Measurements from ENCODE around the gene ITGAD.
"Not testable (repeated sequence)": the region's sequence is repeated elsewhere in the genome, so short reads cannot be mapped to it uniquely, and the experiment has no call there.

ITGAD gene

DNA sequence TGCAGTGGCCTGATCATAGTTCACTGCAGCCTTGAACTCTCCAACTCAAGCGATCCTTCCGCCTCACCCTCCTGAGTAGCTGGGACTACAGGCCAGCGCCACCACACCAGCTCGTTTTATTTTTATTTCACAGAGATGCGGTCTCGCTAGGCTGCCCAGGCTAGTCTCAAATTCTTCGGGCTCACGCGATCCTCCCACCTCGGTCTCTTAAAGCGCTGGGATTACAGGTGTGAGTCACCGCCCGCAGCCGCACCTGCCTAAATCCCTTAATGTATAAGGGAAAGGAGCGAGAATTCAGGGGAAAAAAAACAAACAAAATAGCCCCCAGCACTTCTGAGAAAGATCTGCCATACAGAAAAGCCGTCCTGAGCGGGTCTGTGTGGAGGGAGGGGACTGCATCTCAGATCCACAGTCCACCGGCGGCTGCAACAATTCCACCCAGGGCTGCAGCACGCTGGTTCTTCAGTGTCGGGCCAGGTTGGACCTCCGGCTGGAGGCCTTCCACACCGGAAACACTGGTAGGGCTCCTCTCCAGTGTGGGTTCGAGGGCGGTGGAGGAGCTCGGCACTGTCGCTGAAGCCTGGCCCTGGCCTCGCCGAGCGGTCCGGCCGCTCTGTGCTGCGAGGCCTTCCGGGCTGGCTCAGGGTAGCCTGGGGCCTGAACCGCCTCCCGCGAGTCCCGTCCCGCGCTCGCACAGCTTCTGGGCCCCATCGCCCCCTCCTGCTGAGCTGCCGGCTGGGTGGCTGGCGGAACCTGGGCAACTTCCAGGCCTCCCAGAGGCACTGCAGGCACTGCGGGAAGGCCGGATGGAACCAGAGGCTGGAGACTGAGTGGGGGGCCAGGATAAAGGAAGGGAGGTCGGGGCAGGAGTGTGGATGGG lies 42.4 kb downstream of the ITGAD start:
- no peak for DNase-seq

DNA sequence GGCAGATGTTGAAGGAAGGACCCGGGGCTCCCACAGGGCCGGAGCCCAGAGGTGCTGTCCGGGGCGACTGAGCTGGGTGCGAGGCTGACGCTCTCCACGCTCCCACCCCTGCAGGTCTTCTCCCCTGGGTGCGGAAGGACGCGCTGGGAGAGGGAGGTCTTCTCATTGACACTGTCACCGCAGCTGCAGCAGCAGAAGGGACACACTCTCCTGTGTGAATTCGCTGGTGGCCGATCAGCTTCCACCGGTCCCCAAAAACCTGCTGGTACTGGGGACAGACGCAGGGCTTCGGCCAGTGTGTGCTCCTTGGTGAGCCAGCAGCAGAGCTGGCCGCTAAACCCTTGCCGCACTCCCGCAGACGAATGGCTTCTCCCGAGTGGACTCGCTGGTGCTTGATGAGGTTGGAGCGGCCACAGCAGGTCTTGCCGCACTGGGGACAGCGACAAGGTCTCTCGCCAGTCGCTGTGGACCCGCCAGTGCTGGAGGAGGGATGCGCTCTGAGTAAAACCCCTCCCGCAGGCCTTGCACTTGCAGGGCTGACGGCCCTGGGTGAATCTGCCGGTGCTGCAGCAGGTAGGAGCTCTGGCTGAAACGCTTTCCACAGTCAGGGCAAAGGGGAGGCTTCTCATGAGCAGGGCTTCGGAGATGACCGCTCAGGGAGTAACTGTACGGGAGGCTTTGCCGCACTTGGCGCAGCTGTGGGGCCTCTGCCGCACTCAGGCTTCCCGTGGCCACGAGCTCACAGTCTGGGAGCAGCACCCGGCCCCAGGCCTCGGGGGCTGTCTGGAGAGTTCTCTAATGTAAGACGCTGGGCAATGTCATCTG lies 43.3 kb downstream of the ITGAD start:
- DNase-seq, result no peak

DNA sequence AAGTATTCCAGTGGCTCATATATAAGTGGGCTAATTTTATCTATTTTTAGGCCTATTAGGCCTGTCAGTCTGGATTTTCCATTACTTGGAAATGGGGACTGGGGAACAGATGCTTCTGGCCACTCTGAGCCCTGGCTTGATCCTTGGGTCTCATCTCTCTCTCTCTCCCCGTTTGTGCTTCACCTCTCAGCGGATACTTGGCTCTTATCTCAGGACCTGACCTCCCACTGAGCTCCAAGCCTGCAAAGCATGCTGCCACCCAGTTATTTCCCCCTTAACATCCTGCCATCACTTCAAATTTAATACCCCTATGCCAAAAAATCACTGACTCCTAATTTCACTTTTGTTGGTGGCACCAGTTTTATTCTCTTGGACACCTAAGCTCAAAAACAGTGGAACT lies 45.3 kb downstream of the ITGAD start:
- DNase-seq, result no peak

DNA sequence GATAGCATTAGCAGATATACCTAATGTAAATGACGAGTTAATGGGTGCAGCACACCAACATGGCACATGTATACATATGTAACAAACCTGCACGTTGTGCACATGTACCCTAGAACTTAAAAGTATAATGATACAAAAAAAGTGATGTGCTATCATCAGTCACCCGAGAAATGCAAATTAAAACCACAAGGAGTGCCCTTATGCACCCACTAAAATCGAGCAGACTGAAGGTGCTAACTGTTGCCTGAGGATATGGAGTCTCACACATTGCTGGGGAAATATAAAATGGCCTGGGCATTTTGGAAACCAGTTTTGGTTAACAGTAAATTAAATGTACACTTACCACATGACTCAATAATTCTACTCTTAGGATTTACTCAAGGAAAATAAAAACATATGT lies 45.9 kb downstream of the ITGAD start:
- not testable (repeated sequence) for DNase-seq

DNA sequence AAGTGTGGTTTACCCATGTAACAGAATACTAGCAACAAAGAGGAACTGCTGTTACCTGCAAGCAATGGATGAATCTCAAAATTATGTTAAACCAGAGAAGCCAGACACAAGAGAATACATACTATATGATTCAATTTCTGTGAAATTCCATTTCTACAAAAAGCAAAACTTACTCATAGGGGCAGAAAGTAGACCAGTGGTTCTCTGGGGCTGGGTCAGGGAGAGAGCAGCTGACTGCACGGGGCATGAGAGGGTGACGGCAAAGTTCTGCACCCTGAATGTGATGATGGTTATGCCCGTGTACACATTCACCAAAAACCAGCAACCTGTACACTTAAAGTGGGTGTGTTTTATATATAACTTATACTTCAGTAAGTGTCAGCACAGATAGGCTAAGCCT lies 46.4 kb downstream of the ITGAD start:
- DNase-seq, result no peak

DNA sequence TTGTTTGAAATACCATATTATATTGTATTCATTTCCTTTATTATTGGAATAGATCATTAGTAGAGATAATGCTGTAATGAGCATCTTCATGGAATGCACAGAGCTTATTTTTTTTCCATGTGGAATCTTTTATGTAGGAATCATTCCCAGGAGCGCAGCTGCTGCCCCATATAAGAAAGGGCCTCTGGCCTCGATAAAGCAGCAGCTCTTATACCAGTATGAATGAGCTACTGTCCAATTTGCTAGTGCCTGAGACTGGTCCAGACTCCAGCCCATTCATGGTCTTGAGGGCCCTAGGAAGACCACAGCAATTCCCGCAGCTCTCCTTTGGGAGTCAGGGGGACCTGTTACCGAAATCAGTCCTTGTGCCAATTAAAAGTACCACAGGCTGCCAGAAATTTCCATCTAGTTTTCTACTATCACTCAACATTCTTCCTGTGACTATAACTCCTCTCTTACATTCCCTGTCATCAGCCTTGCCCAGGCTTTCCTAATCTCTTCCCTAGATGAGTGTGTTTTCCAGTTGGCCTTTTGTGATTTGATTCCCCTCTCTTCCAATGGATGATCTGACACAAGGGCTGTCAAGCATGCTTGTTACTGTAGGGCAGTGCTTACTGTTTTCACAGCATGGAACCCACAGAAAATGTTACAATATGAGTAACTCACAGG lies 47.5 kb downstream of the ITGAD start:
- DNase-seq, result no peak

DNA sequence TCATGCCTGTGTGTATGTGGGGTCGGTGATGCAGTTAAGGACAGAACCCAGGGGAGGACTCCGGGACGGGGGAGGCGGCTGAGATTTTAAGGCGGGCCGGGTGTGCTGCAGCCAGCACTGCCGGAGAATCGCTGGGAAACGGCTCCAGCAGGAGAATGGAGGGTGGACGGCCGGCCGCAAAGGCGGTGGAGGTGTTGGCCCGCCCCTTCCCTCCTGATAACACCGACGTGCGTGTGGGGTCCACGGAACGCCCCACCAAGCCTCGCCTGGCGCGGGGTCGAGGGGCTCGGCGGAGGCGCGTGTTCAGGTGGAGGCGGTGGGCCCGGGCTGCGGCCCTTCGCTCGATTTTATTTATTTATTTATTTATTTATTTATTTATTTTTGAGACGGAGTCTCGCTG lies 48.8 kb downstream of the ITGAD start:
- DNase-seq, result no peak

DNA sequence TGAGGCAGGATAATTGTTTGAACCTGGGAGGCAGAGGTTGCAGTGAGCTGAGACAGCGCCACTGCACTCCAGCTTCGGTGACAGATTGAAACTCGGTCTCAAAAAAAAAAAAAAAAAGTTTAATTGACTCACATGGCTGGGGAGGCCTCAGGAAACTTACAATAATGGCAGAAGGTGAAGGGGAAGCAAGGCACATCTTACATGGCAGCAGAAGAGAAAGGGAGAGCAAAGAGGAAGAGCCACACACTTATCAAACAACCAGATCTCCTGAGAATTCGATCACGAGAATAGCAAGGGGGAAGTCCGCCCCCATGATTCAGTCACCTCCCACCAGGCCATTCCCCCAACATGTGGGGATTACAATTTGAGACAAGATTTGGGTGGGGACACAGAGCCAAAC lies 52.8 kb downstream of the ITGAD start:
- not testable (repeated sequence) for DNase-seq

DNA sequence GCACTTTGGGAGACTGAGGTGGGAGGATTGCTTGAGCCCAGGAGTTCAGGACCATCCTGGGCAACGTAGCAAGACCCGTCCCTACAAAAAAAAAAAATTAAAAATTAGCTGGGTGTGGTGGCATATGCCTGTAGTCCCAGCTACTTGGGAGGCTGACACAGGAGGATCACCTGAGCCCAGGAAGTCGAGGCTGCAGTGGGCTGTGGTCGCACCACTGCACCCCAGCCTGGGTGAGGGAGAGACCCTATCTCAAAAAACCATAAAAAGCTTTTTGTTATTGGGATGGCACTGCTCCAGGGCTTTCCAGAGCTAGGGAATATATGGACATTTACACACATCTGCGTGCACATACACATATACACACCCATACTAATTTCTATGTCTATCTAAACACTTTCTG lies 58.1 kb downstream of the ITGAD start:
- DNase-seq, result no peak

DNA sequence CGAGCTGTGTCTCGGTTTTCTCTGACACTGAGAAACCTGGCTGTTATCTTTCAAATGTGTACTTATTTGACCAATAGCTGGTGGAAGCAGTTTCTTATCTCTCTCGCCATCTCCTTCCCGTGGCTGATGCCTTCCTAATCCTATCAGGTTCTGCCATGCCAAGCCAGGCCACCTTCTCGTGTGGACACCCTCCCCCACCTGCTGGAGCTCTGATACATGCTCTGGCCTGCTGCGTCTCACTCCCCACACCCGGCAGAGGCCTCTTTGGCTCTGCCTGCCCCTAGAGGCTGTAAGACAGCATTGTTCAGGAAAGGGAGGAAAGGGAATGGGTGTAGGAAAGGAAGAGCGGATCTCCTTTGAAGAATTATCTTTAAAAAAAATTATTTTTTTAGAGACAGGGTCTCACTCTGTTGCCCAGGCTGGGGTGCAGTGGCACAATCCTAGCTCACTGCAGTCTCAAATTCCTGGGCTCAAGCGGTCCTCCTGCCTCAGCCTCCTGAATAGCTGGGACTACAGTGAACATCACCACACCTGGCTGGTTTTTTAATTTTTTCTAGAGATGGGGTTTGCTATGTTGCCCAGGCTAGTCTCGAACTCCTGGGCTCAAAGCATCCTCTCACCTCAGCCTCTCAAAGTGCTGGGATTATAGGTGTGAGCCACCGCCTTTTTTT lies 58.7 kb downstream of the ITGAD start:
- no peak for DNase-seq

DNA sequence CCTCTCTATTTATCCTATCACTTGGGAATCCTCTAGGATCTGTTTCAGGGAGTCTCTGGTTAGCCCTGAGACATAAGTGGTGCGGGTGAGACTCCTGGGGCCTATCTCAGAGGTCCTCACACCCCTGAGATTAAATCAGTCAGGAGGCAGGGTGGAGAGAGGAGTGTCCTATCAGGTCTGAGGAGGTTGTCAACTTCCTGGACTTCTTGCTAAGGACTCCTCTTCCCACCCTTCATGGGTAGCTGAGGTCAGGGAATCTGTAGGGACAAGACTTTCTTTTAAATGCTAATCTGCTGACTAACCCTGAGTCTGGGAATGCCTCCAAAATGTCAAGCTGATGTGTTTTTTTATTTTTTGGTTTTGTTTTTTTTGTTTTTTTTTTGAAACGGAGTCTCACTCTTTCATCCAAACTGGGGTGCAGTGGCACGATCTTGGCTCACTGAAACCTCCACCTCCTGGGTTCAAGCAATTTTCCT lies 59.5 kb downstream of the ITGAD start:
- DNase-seq, result no peak

DNA sequence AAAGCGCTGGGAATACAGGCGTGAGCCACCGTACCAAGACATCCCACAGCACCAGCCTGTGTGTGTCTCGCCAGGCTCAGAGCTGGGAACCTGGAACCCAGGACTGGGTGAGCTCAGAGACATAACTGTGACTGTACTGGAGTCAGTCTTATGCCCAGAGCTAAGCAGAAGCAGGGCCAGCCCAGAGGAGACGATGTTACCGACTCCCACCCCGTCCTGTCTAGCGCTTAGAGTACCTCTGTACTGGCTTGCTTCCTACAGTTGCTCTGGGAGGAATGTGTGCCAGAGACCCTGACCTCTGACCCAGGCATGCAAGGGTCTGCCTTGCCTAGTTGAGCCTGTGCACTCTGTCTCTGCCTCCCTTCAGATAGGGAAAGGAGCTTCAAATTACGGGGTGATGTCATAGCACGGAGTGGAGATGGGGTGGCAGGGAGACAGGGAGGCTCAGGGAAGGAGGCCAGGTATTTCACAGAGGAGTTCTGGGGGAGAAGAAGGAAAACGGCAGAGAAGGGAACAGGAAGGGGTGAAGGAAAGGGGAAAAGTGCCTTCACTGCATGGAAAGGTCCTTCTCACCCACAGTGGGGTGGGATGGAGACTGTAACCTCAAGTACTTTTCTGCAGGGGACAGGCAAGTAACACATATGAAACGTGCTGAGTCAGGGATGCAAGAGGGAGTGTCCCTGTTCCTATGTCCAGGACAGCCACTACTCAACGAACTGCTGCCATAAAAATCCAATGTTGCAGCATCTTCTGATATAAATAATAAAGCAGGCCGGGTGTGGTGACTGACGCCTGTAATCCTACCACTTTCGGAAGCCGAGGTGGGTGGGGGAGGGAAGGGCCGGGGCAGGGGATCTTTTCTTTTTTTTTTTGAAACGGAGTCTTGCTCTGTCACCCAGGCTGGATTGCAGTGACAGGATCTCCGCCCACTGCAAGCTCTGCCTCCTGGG lies 60.4 kb downstream of the ITGAD start:
- no peak for DNase-seq

DNA sequence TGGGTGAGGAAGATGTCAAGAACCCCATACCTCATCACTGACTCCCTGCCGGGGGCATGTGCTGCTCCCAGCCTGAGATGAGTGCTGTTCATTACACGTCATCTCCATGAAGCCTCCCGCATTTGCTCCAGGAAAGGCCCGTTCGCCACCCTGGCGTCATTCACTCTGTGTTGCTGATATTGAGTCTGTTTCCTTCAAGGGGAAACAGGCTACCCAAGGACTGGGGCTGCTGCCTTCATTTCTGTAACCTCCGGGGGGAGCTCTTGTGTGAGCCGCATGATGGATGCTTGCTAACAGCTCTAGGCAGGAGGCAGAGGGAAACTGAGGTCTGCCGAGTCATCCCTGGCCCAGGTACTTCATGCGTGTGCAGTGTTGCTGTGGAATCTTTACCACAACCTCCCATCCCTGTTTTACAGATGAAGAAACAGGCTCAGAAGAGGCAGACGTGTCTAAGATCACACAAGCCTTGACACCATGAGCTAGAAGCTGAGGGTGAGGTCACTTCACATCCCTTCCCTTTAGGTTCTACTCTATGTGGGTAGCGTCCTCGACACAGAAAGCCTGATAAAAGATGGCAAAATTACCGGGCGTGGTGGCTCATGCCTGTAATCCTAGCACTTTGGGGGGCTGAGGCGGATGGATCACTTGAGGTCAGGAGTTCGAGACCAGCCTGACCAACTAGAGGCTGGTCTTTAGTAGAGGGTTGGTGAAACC lies 62.6 kb downstream of the ITGAD start:
- DNase-seq, result no peak

DNA sequence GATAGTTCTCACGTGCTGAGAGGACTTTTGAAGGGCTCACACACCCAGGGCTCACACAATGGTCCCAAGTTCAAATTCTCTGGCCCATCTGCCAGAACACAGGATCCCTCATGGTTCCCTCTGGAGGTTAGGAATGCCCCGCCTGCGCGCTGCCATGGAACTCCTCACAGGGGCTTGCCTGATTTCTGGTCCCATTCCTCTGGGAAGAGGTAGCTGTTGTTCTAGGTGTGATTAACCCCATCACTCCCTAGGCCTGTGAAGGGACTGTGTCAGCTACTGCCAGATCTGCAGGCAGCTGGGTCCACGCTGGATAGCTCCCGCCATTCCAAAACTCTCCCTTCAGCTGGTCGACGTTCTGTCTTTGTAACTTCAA lies 63.8 kb downstream of the ITGAD start:
- no peak for DNase-seq

DNA sequence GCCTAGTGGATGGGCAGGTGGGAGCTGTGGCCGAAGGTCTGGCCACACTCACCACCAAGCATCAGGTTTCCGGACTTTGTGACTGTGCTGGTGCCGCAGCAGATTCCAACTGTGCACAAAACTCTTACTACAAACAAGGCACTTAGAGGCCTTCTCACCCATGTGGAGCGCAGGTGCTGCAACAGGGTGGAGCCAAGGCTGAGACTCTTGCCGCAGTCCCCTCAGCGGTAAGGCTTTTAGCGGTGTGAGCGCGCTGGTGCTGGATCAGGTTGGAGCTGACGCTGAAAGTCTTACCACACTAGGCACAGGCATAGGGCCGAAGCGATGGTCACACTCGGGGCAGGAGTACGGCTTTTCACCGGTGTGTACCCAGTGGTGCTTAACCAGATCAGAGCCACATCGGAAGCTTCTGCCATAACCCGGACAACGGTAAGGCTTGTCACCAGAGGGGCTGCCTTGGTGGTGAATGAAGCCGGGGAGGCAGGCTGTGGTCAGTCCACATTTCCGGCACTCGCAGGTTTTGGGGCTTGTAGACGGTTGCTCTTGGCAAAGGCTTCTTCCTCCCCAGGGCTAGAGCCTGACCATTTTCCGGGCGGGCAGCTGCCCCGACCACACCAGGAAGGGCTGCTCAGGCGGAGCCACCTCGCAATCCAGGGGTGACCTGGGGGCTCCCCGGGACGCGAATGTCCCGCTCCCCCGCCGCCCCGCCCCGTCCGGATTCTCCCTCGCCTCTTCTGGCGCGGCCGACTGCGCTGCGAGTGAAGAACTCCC lies 65.1 kb downstream of the ITGAD start:
- DNase-seq, result no peak

DNA sequence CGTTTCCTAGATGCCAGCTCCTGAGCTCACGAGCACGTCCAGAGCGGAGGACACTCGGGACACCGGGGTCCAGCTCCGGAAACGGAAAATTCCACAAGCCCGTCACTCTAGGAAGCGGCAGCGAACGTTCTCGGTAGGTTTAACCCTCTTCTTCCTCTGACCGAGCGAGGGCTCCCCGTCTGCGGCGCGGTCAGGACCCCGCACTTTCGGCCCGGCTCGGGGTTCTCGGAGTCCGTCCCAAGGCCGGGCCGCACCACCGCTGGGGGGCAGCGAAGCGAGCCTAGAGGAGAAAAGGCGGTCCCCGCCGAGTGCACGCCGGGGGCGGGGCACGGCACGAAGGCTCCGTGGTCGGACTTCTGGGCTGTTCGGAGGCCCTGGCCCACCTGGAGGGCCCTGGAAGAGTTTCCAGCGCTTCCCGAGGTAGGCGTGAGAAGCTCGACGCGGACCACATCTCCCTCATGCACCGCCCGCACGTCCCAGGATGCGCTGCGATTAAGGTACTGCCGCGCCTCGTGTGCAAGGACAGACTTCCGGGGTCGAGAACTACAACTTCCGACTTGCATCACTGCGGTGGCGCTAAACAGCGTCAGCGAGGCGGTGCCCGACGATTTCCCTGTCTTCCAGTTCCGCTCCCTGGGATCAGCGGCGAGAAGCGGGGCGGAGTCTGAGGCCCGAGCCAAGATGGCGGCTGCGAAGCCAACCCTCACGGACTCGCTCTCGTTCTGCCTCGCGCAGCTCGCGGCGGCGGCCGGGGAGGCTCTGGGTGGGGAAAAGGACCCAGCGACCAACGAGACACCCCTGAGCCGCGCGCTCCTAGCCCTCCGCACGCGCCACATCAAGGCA lies 65.9 kb downstream of the ITGAD start, which contains the start of gene ARMC5:
TSS of gene ARMC5 (plus strand) at position 658 of the 843 bp plus-strand sequence. CDS start at position 682, 24 bp downstream.
- DNase-seq, result peak; percentile 97

DNA sequence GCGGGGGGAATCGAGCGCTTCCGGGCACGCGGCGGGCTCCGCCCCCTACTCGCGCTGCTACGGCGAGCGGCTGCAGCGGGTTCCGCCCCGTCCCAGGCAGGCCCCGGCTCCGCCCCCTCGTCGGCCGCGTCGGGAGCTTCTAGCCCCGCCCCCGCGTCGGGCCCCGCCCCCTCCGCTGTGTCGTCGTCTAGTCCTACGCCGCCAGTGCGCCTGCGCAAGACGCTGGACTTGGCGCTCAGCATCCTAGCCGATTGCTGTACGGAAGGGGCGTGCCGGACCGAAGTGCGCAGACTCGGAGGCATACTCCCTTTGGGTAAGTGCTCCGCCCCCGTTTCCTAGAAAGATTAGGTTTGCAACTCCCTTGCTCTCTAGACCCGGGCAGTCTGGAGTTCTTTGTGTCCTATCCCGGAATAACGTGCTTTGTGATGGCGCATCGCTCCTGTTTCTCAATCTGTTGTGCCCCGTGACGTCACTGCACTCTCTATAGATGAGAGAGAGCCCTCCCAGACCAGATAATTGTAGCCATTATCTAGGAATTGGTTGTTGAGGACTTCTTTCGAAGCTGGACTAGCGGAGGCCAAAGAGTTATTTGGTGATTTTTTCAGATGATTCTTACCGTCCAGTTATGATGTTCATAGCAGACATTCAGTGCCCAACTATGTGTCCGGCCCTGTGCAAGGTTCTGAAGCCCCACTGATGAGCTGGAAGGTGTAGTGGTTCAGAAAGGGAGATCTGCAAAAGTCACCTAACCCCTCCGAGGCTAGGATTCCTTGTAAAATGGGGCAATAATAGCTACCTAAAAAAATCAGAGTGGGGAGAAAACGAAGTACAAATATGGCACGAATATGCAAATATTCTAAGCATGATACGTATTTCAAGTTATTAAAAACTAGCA lies 66.8 kb downstream of the ITGAD start:
- DNase-seq, result peak; percentile 100

DNA sequence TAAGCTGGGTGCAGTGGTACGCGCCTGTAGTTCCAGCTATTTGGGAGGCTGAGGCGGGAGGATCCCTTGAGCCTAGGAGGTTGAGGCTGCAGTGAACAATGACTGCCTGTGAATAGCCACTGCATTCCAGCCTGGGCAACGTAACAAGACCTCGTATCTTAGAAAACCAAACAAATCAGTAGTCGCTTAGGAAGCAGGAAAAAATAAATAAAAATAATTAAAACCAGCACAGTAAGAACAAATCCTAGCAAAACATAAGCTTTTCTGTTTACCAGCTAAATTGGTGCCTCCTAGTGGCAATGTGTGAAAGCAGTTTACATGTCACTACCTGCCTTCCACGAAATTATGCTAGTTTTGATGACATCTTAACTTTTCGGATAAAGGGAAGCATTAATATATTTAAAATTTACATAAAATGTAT lies 67.5 kb downstream of the ITGAD start:
- no peak for DNase-seq
